GM19438 (cell line): ENCODE results near the gene GORASP2.
A peak's percentile ranks its signal among the peaks of the same experiment; 100 is the strongest.

ENCODE experiments used
- ATAC-seq: cut with Tn5 transposase; IDR thresholded peaks from one replicate; pipeline ENCODE4 v1.9.1; 2021; ENCODE audit warnings: low read depth; ENCODE audit not compliant: unreplicated experiment

The GORASP2 gene

GRCh38 chr2:170922634-170923494 lies 6.2 kb upstream of the GORASP2 start:
- ATAC-seq = no peak

DNA sequence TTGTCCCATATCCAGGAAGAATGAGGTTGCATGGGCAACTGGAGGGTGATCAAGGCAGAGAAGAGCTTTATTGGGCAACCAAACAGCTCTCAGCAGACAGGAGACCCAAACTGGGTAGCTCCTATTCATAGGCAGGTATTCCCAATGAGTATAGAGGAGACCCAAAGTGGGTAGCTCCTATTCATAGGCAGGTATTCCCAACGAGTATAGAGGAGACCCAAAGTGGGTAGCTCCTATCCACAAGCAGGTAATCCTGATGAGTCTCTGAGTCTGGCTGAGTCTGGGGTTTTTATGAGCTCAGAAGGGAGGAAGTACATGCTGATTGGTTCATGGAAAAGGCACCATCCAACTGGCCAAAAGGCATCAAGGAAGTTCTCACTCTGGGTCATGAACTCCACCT lies 5.3 kb upstream of the GORASP2 start:
- ATAC-seq = no peak

- no peak for ATAC-seq
These were observed 4.1 kb upstream of the GORASP2 start for GRCh38 chr2:170924969-170925368.

- ATAC-seq = no peak
These were observed 3.1 kb upstream of the GORASP2 start for GRCh38 chr2:170925923-170926322.

DNA sequence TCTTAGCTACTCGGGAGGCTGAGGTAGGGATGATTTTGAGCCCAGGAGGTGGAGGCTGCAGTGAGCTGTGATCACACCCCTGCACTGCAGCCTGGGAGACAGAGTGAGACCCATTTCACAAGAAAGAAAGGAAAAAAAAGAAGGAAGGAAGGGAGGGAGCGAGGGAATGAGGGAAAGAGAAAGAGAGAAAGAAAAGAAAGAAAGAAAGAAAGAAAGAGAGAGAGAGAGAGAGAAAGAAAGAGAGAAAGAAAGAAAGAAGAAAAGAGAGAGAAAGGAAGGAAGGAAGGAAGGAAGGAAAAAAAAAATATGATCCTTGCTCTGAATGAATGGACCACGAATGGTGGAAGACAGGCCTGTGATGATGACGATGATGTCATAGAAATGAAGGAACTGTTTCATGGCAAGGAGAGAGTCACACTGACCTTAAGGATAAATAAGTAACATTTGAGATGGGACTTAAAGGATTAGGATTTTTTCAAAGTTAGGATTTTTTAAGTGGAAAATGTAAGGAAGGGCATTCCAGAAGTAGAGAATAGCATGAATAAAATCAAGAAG lies 2.2 kb upstream of the GORASP2 start:
- no peak for ATAC-seq

- ATAC-seq = no peak
These were observed 823 bp upstream of the GORASP2 start for GRCh38 chr2:170928036-170928823.

- ATAC-seq = no peak
These were observed 615 bp downstream of the GORASP2 start for GRCh38 chr2:170929686-170930050.

DNA sequence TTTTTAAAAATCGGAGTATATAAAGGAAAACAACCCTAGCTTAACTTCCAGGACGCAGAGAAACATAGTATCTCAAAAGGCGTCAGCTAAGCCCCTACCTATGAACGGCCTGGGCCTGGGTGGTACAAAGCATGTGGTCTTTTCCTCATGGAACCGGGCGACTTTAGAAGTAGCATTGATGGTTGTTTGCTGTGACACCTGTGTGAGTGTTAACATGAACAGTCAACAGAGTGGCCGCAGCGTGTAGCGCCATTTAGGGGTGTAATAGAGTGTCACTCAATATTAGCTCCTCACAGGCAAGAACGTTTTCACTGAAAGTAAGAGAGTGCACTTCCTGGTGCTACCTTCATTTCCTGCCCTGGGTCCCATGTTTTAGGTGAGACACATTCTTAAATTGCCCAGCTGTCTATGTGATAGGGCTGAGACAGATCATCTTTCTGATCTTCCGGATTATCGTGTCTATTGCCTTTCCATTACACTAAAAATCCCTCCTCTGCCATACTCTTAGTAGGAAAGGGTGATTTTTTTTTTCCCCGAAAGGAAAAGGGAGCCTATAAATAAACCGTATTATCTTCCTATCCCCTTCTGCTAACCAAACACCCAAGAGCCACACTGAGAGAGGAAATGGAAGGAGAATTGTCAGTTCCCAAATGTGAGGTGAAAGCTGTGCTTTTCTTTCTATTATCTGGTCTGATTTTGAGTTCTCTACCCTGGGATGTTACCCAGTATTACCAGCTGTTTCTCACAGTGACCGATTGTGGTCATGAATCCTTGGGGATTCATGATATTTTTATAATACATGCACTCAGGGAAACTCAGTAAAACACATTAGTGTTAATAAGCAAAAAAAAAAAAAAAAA lies 1.3 kb downstream of the GORASP2 start:
- no peak for ATAC-seq

- ATAC-seq = no peak
These were observed 1.9 kb downstream of the GORASP2 start for GRCh38 chr2:170930991-170931266.

DNA sequence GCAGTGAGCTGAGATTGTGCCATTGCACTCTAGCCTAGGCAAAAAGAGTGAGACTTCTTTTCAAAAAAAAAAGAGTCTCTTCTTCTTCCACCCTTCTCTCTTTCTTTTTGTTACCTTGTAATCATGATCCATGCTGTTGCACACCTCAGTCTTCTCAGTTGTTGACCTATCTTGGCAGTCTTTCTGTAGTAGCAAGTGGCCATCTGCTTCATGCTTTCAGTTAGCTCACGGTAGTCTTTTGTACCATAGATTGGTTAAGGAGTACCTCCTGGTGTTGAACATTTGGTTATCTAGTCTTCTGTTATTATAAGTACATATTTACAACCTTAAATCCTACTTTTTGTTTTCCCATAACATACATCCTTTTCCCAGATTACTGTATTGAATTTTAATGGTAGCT lies 3.1 kb downstream of the GORASP2 start:
- ATAC-seq = no peak

- ATAC-seq = no peak
These were observed 3.9 kb downstream of the GORASP2 start for GRCh38 chr2:170932948-170933347.

DNA sequence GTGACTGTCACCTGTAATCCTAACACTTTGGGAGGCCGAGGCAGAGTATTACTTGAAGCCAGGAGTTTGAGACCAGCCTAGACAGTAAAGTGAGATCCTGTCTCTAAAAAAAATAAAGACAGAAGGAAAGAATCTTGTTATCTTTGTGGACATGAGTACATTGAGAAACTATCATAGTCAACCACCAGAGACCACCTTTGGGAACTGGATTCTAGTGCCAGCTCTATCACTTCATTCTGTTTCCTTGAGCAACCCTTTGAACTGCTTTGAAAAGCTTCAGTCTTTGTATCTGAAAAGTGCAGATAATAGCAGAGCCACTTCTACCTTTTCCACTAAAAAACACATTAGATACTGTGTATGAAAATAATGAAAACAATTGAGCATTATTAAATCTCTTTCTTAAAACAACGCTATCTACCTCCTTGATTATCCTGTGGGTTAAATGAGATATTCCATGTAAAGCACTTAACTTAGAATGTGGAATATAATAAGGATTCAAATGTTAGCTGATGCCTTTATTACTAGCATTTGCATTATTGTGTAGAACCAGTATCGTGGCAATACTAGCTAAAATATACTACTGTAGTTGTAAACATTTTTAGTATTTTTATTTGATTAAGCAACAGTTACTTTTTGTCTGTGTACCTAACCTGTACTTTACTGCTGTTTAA lies 8.8 kb downstream of the GORASP2 start:
- ATAC-seq = no peak

DNA sequence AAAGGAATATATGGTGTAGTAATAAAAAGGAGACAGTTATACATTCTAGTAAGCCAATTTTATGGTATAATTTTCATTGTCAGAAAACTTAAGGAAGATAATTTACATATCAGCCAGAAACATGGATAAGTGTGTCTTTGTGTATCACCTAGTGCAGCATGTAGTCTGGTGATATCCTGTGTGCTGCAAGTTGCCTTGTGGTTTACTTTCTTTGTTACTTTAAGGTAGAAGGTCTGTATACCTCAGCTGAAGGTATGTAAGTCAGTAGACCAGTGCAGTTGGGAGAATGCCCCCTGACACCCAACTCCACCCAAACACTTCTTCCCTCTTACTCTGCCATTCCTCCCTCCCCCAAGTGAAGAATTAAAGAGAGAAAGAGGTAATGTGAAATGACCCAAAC lies 11.0 kb downstream of the GORASP2 start:
- no peak for ATAC-seq

DNA sequence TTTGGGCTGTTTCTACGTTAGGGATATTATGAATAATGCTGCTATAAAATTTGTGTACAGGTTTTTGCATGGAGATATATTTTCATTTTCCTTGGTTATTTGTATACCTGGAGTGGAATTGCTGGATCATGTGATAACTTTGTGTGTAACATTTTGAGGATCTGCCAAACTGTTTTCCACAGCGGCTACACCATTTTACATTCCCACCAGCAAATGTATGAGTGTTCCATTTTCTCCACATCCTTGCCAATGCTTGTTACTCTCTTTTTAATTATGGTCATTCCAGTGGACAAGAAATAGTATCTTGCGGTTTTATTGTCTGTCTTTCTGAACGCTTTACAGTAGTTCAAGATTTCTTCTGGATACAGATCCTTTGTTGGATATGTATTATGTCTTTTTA lies 13.6 kb downstream of the GORASP2 start:
- ATAC-seq = no peak

GRCh38 chr2:170943041-170943440 lies 14.0 kb downstream of the GORASP2 start:
- ATAC-seq = no peak

GRCh38 chr2:170943596-170943995 lies 14.5 kb downstream of the GORASP2 start:
- no peak for ATAC-seq

GRCh38 chr2:170944545-170944944 lies 15.5 kb downstream of the GORASP2 start:
- ATAC-seq = no peak

DNA sequence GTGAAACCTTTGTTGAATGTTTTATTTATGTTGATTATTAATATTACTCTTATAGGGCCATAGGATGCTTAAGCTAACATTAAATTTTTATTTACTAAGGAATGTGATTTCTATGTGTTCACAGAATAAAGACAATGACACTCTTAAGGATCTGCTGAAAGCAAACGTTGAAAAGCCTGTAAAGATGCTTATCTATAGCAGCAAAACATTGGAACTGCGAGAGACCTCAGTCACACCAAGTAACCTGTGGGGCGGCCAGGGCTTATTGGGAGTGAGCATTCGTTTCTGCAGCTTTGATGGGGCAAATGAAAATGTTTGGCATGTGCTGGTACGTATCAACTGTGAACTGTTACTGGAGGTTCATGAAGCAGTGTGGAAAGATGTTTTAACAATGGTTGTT lies 20.4 kb downstream of the GORASP2 start:
- ATAC-seq = no peak

DNA sequence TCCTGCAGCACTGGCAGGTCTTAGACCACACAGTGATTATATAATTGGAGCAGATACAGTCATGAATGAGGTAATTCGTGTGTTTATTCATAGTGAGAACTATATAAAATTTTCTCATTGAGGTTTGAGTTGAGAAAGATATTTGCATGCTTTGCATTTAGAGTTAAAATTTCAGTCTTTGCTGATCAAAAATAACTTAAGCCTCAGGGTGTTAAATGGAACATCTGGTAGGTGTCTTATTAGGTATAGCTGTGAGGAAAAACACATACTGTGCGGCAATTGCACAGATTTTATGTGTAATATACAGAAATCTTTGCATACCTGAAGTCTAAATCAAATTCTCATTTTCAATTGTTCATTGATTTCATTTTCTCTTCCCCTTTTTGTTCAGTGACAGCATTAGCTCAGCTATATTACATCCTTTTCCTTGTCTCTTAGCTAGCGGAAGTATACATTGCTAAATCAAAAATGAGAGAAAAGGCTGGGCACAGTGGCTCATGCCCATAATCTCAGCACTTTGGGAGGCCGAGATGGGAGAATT lies 21.2 kb downstream of the GORASP2 start:
- ATAC-seq = peak; percentile 67

DNA sequence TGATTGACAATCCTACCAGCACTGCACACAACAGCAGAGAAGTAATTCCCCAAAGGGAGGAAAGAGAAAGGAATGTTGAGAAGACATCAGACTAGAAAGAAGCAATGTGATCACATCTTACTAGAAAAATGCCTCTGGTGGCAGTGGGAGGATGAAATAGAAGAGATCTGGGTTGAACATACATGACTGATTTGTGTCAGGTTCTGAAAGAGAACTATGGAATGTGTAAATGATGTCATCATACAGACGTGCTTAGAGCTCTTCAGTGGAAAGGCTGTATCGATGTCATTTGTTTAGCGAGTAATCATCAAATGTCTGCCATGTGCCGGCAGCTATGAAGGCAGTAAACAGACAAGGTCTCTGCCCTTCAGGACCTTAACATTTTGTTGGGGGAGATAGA lies 24.9 kb downstream of the GORASP2 start:
- no peak for ATAC-seq
